ENCODE measurements around the gene IPO5.

The IPO5 gene

GRCh38 chr13:97953376-97953970, at the start of gene IPO5:
IPO5 (plus strand) TSS chr13:97953675; CDS start chr13:97976697, 23,022 bp downstream.
- DNase-seq (ENCODE audit: low read depth), result no peak

- DNase-seq (ENCODE audit: low read depth), result no peak
These were observed 49.4 kb upstream of the IPO5 start for GRCh38 chr13:97904059-97904458.

- no peak for DNase-seq (ENCODE audit: low read depth)
These were observed 48.0 kb upstream of the IPO5 start for GRCh38 chr13:97905517-97905916.

GRCh38 chr13:97911311-97912138, 42.0 kb upstream of the IPO5 start:
- DNase-seq (ENCODE audit: low read depth), result no peak

GRCh38 chr13:97912139-97912535, 41.3 kb upstream of the IPO5 start:
- DNase-seq (ENCODE audit: low read depth), result no peak

- no peak for DNase-seq (ENCODE audit: low read depth)
These were observed 40.3 kb upstream of the IPO5 start for GRCh38 chr13:97913206-97913605.

- no peak for DNase-seq (ENCODE audit: low read depth)
These were observed 38.9 kb upstream of the IPO5 start for GRCh38 chr13:97914540-97914939.

- DNase-seq (ENCODE audit: low read depth), result no peak
These were observed 32.2 kb upstream of the IPO5 start for GRCh38 chr13:97921176-97921816.

GRCh38 chr13:97928301-97928700, 25.2 kb upstream of the IPO5 start:
- DNase-seq (ENCODE audit: low read depth), result no peak

- DNase-seq (ENCODE audit: low read depth), result no peak
These were observed 21.4 kb upstream of the IPO5 start for GRCh38 chr13:97932036-97932435.

- DNase-seq (ENCODE audit: low read depth), result no peak
These were observed 20.8 kb upstream of the IPO5 start for GRCh38 chr13:97932647-97933046.

GRCh38 chr13:97933776-97934175, 19.7 kb upstream of the IPO5 start:
- no peak for DNase-seq (ENCODE audit: low read depth)

- no peak for DNase-seq (ENCODE audit: low read depth)
These were observed 18.9 kb upstream of the IPO5 start for GRCh38 chr13:97934590-97934989.

GRCh38 chr13:97935071-97935470, 18.4 kb upstream of the IPO5 start:
- DNase-seq (ENCODE audit: low read depth), result no peak

- no peak for DNase-seq (ENCODE audit: low read depth)
These were observed 17.4 kb upstream of the IPO5 start for GRCh38 chr13:97936036-97936435.

GRCh38 chr13:97938706-97939475, 14.6 kb upstream of the IPO5 start:
- no peak for DNase-seq (ENCODE audit: low read depth)

- no peak for DNase-seq (ENCODE audit: low read depth)
These were observed 9.0 kb upstream of the IPO5 start for GRCh38 chr13:97944396-97945029.

GRCh38 chr13:97945342-97945741, 8.1 kb upstream of the IPO5 start:
- DNase-seq (ENCODE audit: low read depth), result no peak

- no peak for DNase-seq (ENCODE audit: low read depth)
These were observed 7.6 kb upstream of the IPO5 start for GRCh38 chr13:97945792-97946419.

GRCh38 chr13:97946951-97947588, 6.4 kb upstream of the IPO5 start:
- DNase-seq (ENCODE audit: low read depth), result no peak

GRCh38 chr13:97948041-97948440, 5.4 kb upstream of the IPO5 start:
- DNase-seq (ENCODE audit: low read depth), result no peak

Measured in stimulated activated CD8-positive, alpha-beta memory T cell treated with anti-CD3 and anti-CD28 coated beads, Interleukin-15, amount 100 ng/mL, for 24 hours (primary cell).